GM19193 (cell line): Measurements from ENCODE around the gene CAVIN1.

Experiments used
- POLR2A ChIP-seq: IDR thresholded peaks from 4 replicates; pipeline ENCODE4 v1.6.1; 2011; ENCODE audit not compliant: insufficient read depth, insufficient read length; ENCODE audit errors: extremely low read depth

The CAVIN1 gene

GRCh38 chr17:42422958-42423712 is at the start of gene CAVIN1:
Gene CAVIN1, minus strand, starts transcription at chr17:42423256. Its CDS starts 159 bp downstream, at chr17:42423097.
- TF ChIP-seq POLR2A, result no peak

GRCh38 chr17:42467889-42468288 is 44.8 kb upstream of the CAVIN1 start:
- no peak for TF ChIP-seq POLR2A

GRCh38 chr17:42463976-42464400 is 40.9 kb upstream of the CAVIN1 start:
- no peak for TF ChIP-seq POLR2A

GRCh38 chr17:42460371-42460770 is 37.3 kb upstream of the CAVIN1 start:
- no peak for TF ChIP-seq POLR2A

GRCh38 chr17:42459801-42460281 is 36.8 kb upstream of the CAVIN1 start:
- TF ChIP-seq POLR2A, result no peak

- no peak for TF ChIP-seq POLR2A
Measured at GRCh38 chr17:42459256-42459800, 36.3 kb upstream of the CAVIN1 start.

GRCh38 chr17:42458497-42459255 is 35.6 kb upstream of the CAVIN1 start, which contains the start of gene ATP6V0A1:
Gene ATP6V0A1, plus strand, starts transcription at chr17:42458878. Its CDS starts 2,017 bp downstream, at chr17:42460895.
- peak; percentile 66 for TF ChIP-seq POLR2A

GRCh38 chr17:42457107-42457792 is 34.2 kb upstream of the CAVIN1 start:
- no peak for TF ChIP-seq POLR2A

GRCh38 chr17:42456223-42457106 is 33.4 kb upstream of the CAVIN1 start:
- no peak for TF ChIP-seq POLR2A

GRCh38 chr17:42453439-42453838 is 30.4 kb upstream of the CAVIN1 start:
- TF ChIP-seq POLR2A, result no peak

- no peak for TF ChIP-seq POLR2A
Measured at GRCh38 chr17:42442196-42442565, 19.1 kb upstream of the CAVIN1 start.

- no peak for TF ChIP-seq POLR2A
Measured at GRCh38 chr17:42441371-42442195, 18.5 kb upstream of the CAVIN1 start.
